GM21619 (cell line): Measurements from ENCODE around the gene MAP7D2.
A peak's percentile ranks its signal among the peaks of the same experiment; 100 is the strongest.

Experiments used
- ATAC-seq: cut with Tn5 transposase; IDR thresholded peaks from one replicate; pipeline ENCODE4 v1.9.1; 2021; ENCODE audit not compliant: unreplicated experiment

MAP7D2 gene

GRCh38 chrX:20116087-20116576 is 575 bp downstream of the MAP7D2 start:
- no peak for ATAC-seq

GRCh38 chrX:20112022-20112774 is 4.5 kb downstream of the MAP7D2 start:
- ATAC-seq, result no peak

GRCh38 chrX:20111271-20111670 is 5.4 kb downstream of the MAP7D2 start:
- ATAC-seq, result no peak

- ATAC-seq, result no peak
These were observed 14.6 kb downstream of the MAP7D2 start for GRCh38 chrX:20101934-20102581.

- no peak for ATAC-seq
These were observed 25.2 kb downstream of the MAP7D2 start for GRCh38 chrX:20091499-20091898.

- ATAC-seq, result no peak
These were observed 26.9 kb downstream of the MAP7D2 start for GRCh38 chrX:20089845-20090244.

- no peak for ATAC-seq
These were observed 36.4 kb downstream of the MAP7D2 start for GRCh38 chrX:20080277-20080676.

GRCh38 chrX:20071511-20072079 is 45.1 kb downstream of the MAP7D2 start:
- no peak for ATAC-seq

- ATAC-seq, result no peak
These were observed 48.8 kb downstream of the MAP7D2 start for GRCh38 chrX:20067709-20068561.

GRCh38 chrX:20066968-20067708 is 49.6 kb downstream of the MAP7D2 start:
- ATAC-seq, result peak; percentile 77

GRCh38 chrX:20063716-20064351 is 52.9 kb downstream of the MAP7D2 start:
- no peak for ATAC-seq

GRCh38 chrX:20063153-20063552 is 53.6 kb downstream of the MAP7D2 start:
- ATAC-seq, result no peak

GRCh38 chrX:20061855-20062254 is 54.9 kb downstream of the MAP7D2 start:
- no peak for ATAC-seq

- peak; percentile 65 for ATAC-seq
These were observed 55.6 kb downstream of the MAP7D2 start for GRCh38 chrX:20060961-20061748.

GRCh38 chrX:20059467-20060128 is 57.1 kb downstream of the MAP7D2 start:
- no peak for ATAC-seq

- ATAC-seq, result no peak
These were observed 59.2 kb downstream of the MAP7D2 start for GRCh38 chrX:20057479-20057878.

- no peak for ATAC-seq
These were observed 60.0 kb downstream of the MAP7D2 start for GRCh38 chrX:20056704-20057103.

GRCh38 chrX:20053537-20053936 is 63.2 kb downstream of the MAP7D2 start:
- ATAC-seq, result no peak

GRCh38 chrX:20046864-20047263 is 69.8 kb downstream of the MAP7D2 start:
- no peak for ATAC-seq
